Keratinocyte (primary cell): ENCODE results near the gene SYT11.

Source experiments
- CTCF ChIP-seq, 3 experiments: IDR thresholded peaks in 1 of 3; conservative IDR thresholded peaks in 1 of 3; optimal IDR thresholded peaks in 1 of 3; 2 replicates in 2 of 3; 3 replicates in 1 of 3; pipeline versions ENCODE3 to v1.5.1; 2011; ENCODE audit warnings: low read length in 3 of 3, mild to moderate bottlenecking in 3 of 3, moderate library complexity in 2 of 3, control low read depth in 1 of 3, inconsistent platforms in 1 of 3; ENCODE audit not compliant: insufficient read depth in 2 of 3; ENCODE audit errors: extremely low read depth in 1 of 3
- EZH2 ChIP-seq: IDR thresholded peaks from one replicate; pipeline ENCODE4 v1.6.1; 2012; ENCODE audit warnings: inconsistent platforms, mild to moderate bottlenecking, low read length, moderate library complexity

GRCh38 chr1:155892796-155893195, 33.4 kb downstream of the SYT11 start:
- TF ChIP-seq CTCF (optimal IDR thresholded peaks at IDR 0.05 in 1 of 3, IDR thresholded peaks at IDR 0.05 in 1 of 3, conservative IDR thresholded peaks at IDR 0.05 in 1 of 3; ENCODE audit: extremely low read depth in 1 of 3, insufficient read depth in 2 of 3, low read length in 3 of 3) (no peak), EZH2 (no peak)
